Body of pancreas (tissue), 4 donors: Measurements from ENCODE around the gene DLX4.

ENCODE experiments used
- CTCF ChIP-seq, 7 experiments: fragments of 450-650 bp in 4 of 7; fragments of 200-600 bp in 3 of 7; sonication (generic) in 3 of 7; IDR thresholded peaks; one replicate each; pipeline ENCODE4 v1.5.1; 2016 to 2019; ENCODE audit warnings: antibody characterized with exemption in 7 of 7
- POLR2A ChIP-seq, 3 donors: fragments of 450-650 bp; IDR thresholded peaks; one replicate each; pipeline ENCODE4 v1.6.1; 2016; ENCODE audit warnings: antibody characterized with exemption in 3 of 3, mild to moderate bottlenecking in 2 of 3

GRCh38 chr17:49952209-49952911 is 16.6 kb upstream of the DLX4 start:
- peak; percentile 75 to 84 (median 82) for TF ChIP-seq CTCF (IDR thresholded peaks at IDR 0.05)
- no peak for TF ChIP-seq POLR2A (IDR thresholded peaks at IDR 0.05)
